K562 (cell line): Measurements from ENCODE around the gene MKS1. TPM values are rescaled to one million over a fixed set of nuclear protein-coding genes. Genes with fewer than 3 reads are reported as not detected.

Experiments
- ATAC-seq: fragments of 200-7000 bp; cut with Tn5 transposase; 3 replicates; pipeline ENCODE4 v1.9.1; 2020; ENCODE audit warnings: moderate library complexity
- BruUV-seq: library from RNA; stranded (reverse); fragments of 400-500 nt; replicated peaks from 2 replicates; lab custom pipeline; 2021; lab: Mats Ljungman, UMichigan
- CTCF ChIA-PET: fragments of 300-600 bp; formaldehyde crosslinking; extraction: SDS; loops from one replicate; lab custom pipeline; 2021; ENCODE audit warnings: low intra/inter-chr PET ratio; lab: Yijun Ruan, JAX
- POLR2A ChIA-PET: fragments of 300-600, 350-650 bp; sonication (Branson Sonifier 250); formaldehyde crosslinking; extraction: SDS; loops from one replicate; lab custom pipeline; 2021; ENCODE audit warnings: antibody characterized with exemption, inconsistent platforms; lab: Yijun Ruan, JAX
- DNase-seq, 4 experiments: peaks; one replicate each; pipeline versions ENCODE4 v3.0.0 to v3.0.0-alpha.2; 2011 to 2018; ENCODE audit warnings: low spot score in 3 of 4, mixed read lengths in 3 of 4; ENCODE audit errors: extremely low read depth in 1 of 4
- FAIRE-seq: peaks from 2 replicates; lab custom pipeline; 2011; peaks lifted over from hg19 to GRCh38; lab: Jason Lieb, UNC
- H2AFZ ChIP-seq: 2 replicates; pipeline ENCODE4 v1.6.0; 2011; ENCODE audit warnings: low read depth, low read length, control low read depth, inconsistent platforms
- H3K27ac ChIP-seq: fragments of 200-600 bp; 3 replicates; pipeline ENCODE4 v1.8.0; 2011; ENCODE audit warnings: low read depth, mild to moderate bottlenecking, control low read depth, inconsistent platforms, low read length, moderate library complexity, mixed read lengths; ENCODE audit errors: extremely low read depth
- H3K27me3 ChIP-seq, 2 experiments: fragments of 300-600 bp in 1 of 2; 2 replicates in 1 of 2; 3 replicates in 1 of 2; pipeline versions ENCODE4 v1.6.0 to v1.8.0; 2011; ENCODE audit warnings: inconsistent platforms in 2 of 2, low read length in 2 of 2, mild to moderate bottlenecking in 1 of 2, mixed read lengths in 1 of 2, moderate library complexity in 1 of 2; ENCODE audit not compliant: control insufficient read depth in 2 of 2, insufficient read depth in 2 of 2
- H3K36me3 ChIP-seq: fragments of 300-600 bp; 3 replicates; pipeline ENCODE4 v1.8.0; 2011; ENCODE audit warnings: mild to moderate bottlenecking, low read length, inconsistent platforms; ENCODE audit not compliant: control insufficient read depth, insufficient read depth
- H3K4me1 ChIP-seq, 2 experiments: fragments of 200-600 bp in 1 of 2; replicated peaks in 1 of 2; 2 replicates in 1 of 2; 3 replicates in 1 of 2; pipeline versions ENCODE4 v1.5.1 to v1.8.0; 2011; ENCODE audit warnings: inconsistent platforms in 2 of 2, low read length in 2 of 2, mild to moderate bottlenecking in 1 of 2, mixed read lengths in 1 of 2, moderate library complexity in 1 of 2; ENCODE audit not compliant: control insufficient read depth in 2 of 2, insufficient read depth in 2 of 2
- H3K4me2 ChIP-seq: 2 replicates; pipeline ENCODE4 v1.6.1; 2011; ENCODE audit warnings: low read length, control low read depth, inconsistent platforms, mixed read lengths; ENCODE audit not compliant: insufficient read depth
- H3K4me3 ChIP-seq: fragments of 200-600 bp; sonication (generic), shearing (Covaris generic); 2 replicates; pipeline ENCODE4 v1.5.1; 2016; ENCODE audit warnings: control low read depth, inconsistent platforms
- H3K79me2 ChIP-seq: fragments of 200-600 bp; 3 replicates; pipeline ENCODE4 v1.8.0; 2011; ENCODE audit warnings: low read length, inconsistent platforms; ENCODE audit not compliant: control insufficient read depth, insufficient read depth
- H3K9ac ChIP-seq, 2 experiments: 2 replicates each; pipeline versions ENCODE4 v1.6.0 to v1.6.1; 2011; ENCODE audit warnings: low read depth in 2 of 2, low read length in 2 of 2, control low read depth in 1 of 2, inconsistent platforms in 1 of 2, mild to moderate bottlenecking in 1 of 2, mixed read lengths in 1 of 2; ENCODE audit not compliant: insufficient read depth in 1 of 2
- H3K9me1 ChIP-seq: one replicate; pipeline ENCODE4 v1.6.0; 2011; ENCODE audit warnings: inconsistent platforms, mild to moderate bottlenecking, low read length, moderate library complexity; ENCODE audit not compliant: control insufficient read depth, insufficient read depth
- H3K9me3 ChIP-seq: replicated peaks from 2 replicates; pipeline ENCODE4 v1.5.1; 2011; ENCODE audit warnings: low read depth, low read length, inconsistent platforms; ENCODE audit not compliant: control insufficient read depth, insufficient read depth
- H4K20me1 ChIP-seq: replicated peaks from 2 replicates; pipeline ENCODE4 v1.6.1; 2011; ENCODE audit warnings: low read length, inconsistent platforms, mixed read lengths; ENCODE audit not compliant: control insufficient read depth, insufficient read depth
- ATF1 ChIP-seq, 2 experiments: fragments of 450-650 bp in 1 of 2; IDR thresholded peaks; 2 replicates each; pipeline ENCODE4 v1.6.1; 2016; ENCODE audit warnings: missing compliant biosample characterization in 1 of 2, missing genetic modification characterization in 1 of 2
- CBX2 ChIP-seq: fragments of 200-600 bp; sonication (generic); IDR thresholded peaks from one replicate; pipeline ENCODE4 v1.6.1; 2012; ENCODE audit warnings: mild to moderate bottlenecking, low read length, inconsistent platforms; ENCODE audit not compliant: insufficient read depth, poor library complexity, severe bottlenecking
- CREB1 ChIP-seq, 2 experiments: sonication (generic) in 1 of 2; formaldehyde crosslinking in 1 of 2; IDR thresholded peaks; 2 replicates each; pipeline versions ENCODE4 v1.6.1 to v1.8.0; 2012 to 2022; ENCODE audit warnings: inconsistent platforms in 1 of 2, mild to moderate bottlenecking in 1 of 2, missing genetic modification reagents in 1 of 2, moderate library complexity in 1 of 2
- ERF ChIP-seq: fragments of 450-650 bp; formaldehyde crosslinking; IDR thresholded peaks from 2 replicates; pipeline ENCODE4 v1.4.0; 2020; ENCODE audit warnings: mild to moderate bottlenecking, mixed read lengths
- HCFC1 ChIP-seq: IDR thresholded peaks from 2 replicates; pipeline ENCODE4 v1.6.1; 2012; ENCODE audit warnings: low read depth, low read length, improper control_type of control experiment
- HNRNPH1 ChIP-seq: fragments of 200-400 bp; formaldehyde crosslinking; optimal IDR thresholded peaks from 2 replicates; pipeline ENCODE3; 2017; ENCODE audit warnings: low read depth, mild to moderate bottlenecking, low read length, moderate library complexity
- NCOA6 ChIP-seq: fragments of 450-650 bp; IDR thresholded peaks from 2 replicates; pipeline ENCODE4 v1.6.1; 2017; ENCODE audit warnings: mild to moderate bottlenecking
- NFE2L1 ChIP-seq: fragments of 450-650 bp; IDR thresholded peaks from 2 replicates; pipeline ENCODE4 v1.6.1; 2016; ENCODE audit warnings: missing genetic modification characterization, low read depth, mild to moderate bottlenecking, missing compliant biosample characterization, moderate library complexity, borderline replicate concordance
- WHSC1 ChIP-seq: IDR thresholded peaks from one replicate; pipeline ENCODE4 v1.6.1; 2012; ENCODE audit warnings: low read length, control low read depth, inconsistent platforms
- ZNF507 ChIP-seq: conservative IDR thresholded peaks from 2 replicates; pipeline ENCODE4 v1.6.1; 2017; ENCODE audit warnings: missing genetic modification characterization, missing compliant biosample characterization
- WGBS: fragments of 100-300 bp; shearing (Covaris generic); methylation state at CpG from one replicate; pipeline ENCODE4 v1.1.6; 2016; ENCODE audit warnings: low coverage, mixed read lengths; ENCODE audit not compliant: insufficient coverage; ENCODE audit errors: missing lambda C conversion rate; 5-methylcytosine and 5-hydroxymethylcytosine counted together
- in situ Hi-C: fragments of 300-500 bp; cut with MboI; formaldehyde crosslinking; loops from 4 replicates; pipeline ENCODE4 v1.15.0; 2018; ENCODE audit warnings: inconsistent platforms, mixed read lengths
- intact Hi-C: fragments of 100-400 bp; cut with micrococcal nuclease; formaldehyde crosslinking; loops from 2 replicates; pipeline ENCODE4 v1.14.2; 2022
- polyA plus RNA-seq, 8 experiments: library from polyadenylated mRNA; depleted of rRNA in 4 of 8; stranded (reverse) in 5 of 8; unstranded in 3 of 8; fragments of >200 nt; fragmentation: Nextera tagmentation in 2 of 8; fragmentation: Illumina TruSeq in 1 of 8; extraction: Ambion mirVana in 2 of 8; extraction: Trizol in 1 of 8; gene quantifications; 2 replicates each; pipeline versions ENCODE4 v1.2.1 to v1.2.3, GENCODE V29; 2011 to 2014; ENCODE audit warnings: inconsistent platforms in 1 of 8, missing spikeins in 1 of 8
- total RNA-seq, 7 experiments: library from RNA; depleted of rRNA in 6 of 7; stranded (reverse); fragments of >200 nt in 6 of 7; fragmentation: Illumina TruSeq in 2 of 7; extraction: Trizol in 2 of 7; gene quantifications; 2 replicates each; pipeline versions ENCODE4 v1.2.1 to v1.2.3, GENCODE V29; 2011 to 2021; ENCODE audit warnings: low replicate concordance in 1 of 7
- TF ChIP-seq, protein P1 (sequence below), 2 experiments: fragments of 450-650 bp in 1 of 2; IDR thresholded peaks; 2 replicates each; pipeline ENCODE4 v1.6.1; 2011 to 2017; ENCODE audit warnings: low read depth in 2 of 2, antibody characterized with exemption in 1 of 2, borderline replicate concordance in 1 of 2, low read length in 1 of 2, mild to moderate bottlenecking in 1 of 2, mixed read lengths in 1 of 2; ENCODE audit not compliant: control insufficient read depth in 1 of 2
- TF ChIP-seq, protein P2 (sequence below): fragments of 450-650 bp; formaldehyde crosslinking; IDR thresholded peaks from 2 replicates; pipeline ENCODE4 v1.4.0; 2022; ENCODE audit warnings: missing genetic modification characterization

The MKS1 gene
- total and polyA plus RNA-seq, 9 of the 15 experiments (the other 6 are each of a cell fraction or from before 2014, with no cell fraction given), result 16.3 to 31.0 (median 25.9) TPM

DNA sequence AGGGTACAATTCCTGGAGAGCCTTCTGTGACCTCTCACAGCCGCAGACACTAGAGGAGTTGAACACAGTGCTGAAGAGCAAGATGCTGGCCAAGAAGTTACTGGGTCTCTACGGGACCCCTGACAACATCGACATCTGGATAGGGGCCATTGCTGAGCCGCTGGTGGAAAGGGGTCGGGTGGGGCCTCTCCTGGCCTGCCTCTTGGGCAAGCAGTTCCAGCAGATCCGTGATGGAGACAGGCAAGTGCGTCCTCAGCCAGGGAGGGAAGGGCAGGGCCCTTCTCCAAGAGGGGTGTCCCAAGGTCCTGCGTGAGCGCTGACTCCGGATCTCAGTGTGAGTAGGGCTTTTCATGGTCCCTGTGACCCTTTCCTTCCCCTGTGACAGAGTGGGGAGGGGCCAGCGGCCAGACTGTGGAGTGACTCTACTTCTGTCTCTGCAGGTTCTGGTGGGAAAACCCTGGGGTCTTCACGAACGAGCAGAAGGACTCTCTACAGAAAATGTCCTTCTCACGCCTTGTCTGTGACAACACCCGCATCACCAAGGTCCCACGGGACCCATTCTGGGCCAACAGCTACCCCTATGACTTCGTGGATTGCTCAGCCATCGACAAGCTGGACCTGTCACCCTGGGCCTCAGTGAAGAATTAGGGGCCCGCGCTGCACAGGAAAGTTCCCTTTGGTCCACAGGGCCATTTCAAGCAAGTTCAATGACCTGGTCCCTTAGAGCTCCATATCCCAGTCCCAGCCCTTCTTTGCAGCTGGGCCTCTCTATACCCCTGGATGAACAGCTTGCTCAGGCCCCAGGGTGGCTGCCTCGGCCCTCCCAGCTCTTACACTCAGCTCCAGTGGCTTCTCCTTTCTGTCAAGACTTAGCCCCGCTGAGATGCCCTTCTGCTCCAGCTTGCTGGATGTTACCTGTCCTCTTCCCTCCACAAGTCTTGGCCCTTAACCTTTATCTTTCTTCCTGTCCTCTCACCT is 48.6 kb upstream of the MKS1 start (continued):
- TF ChIP-seq CREB1 (IDR thresholded peaks at IDR 0.05), result no peak
- TF ChIP-seq CREB1 (CRISPR knock-in tag; IDR thresholded peaks at IDR 0.05), result no peak
- TF ChIP-seq ATF1 (CRISPR knock-in tag; IDR thresholded peaks at IDR 0.05), result no peak
- TF ChIP-seq ATF1 (tag; IDR thresholded peaks at IDR 0.05), result no peak
- no peak for TF ChIP-seq ERF
- TF ChIP-seq ZNF507 (tag), result no peak
- TF ChIP-seq NCOA6, result no peak
- no peak for TF ChIP-seq NFE2L1 (tag)
- TF ChIP-seq WHSC1, result no peak

DNA sequence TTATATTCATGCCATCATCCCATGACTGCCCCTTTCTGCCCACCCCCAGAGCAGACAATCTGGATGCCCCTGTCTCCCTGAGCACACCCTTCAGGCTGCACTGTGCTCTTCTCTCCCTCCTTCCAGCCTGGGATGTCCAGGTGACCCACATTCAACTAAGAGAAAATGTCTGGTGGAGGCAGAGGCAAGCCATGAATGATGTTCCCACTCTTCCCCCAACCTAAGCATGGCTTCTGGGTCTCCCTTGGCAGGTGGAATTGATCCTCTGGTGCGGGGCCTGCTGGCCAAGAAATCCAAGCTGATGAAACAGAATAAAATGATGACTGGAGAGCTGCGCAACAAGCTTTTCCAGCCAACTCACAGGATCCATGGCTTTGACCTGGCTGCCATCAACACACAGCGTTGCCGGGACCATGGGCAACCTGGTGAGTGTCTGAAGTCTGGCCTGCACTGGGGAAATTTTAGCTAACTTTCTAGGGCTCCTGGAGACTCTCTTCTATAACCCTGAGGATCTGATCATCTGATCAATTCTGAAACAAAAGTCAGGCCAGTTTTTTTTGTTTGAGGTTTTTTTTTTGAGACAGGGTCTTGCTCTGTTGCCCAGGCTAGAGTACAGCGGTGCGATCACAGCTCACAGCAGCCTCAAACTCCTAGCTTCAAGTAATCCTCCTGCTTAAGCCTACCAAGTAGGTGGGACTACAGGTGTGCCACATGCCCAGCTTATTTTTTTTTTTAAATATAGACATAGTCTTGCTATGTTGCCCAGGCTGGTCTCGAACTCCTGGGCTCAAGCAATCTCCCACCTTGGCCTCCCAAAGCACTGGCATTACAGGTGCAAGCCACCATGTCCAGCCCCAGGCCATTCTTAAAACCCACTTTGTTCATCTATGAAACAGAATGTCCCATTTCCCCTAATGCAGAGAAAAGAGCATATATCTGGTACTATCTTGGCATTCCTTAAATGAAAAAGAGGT is 47.1 kb upstream of the MKS1 start:
- no peaks in the 10 kb centered on the region for H3K9me3 ChIP-seq
- no TSS peak for BruUV-seq
- ChIA-PET CTCF (no interaction called here), POLR2A (interaction anchor here (0.8 kb wide), 1 partner anchor 252 kb away, joined by 5 read pairs; no protein-coding TSS in a partner anchor)
- WGBS, result 1% methylated on average over 7 of the region's 7 CpGs
- no peak for FAIRE-seq
- H3K36me3 ChIP-seq, result no peaks in the 10 kb centered on the region
- H3K79me2 ChIP-seq, result no peaks in the 10 kb centered on the region
- 0 out of 5 replicates have a peak, but pooled peaks cover 0 to 2% of the 10 kb centered on the region in 2 experiments for H3K4me1 ChIP-seq
- no peak overlapping the region for H3K27ac ChIP-seq
- H3K27me3 ChIP-seq, result peaks cover 43 to 73% of the 10 kb centered on the region in 2 experiments
- H3K9ac ChIP-seq, result no peak overlapping the region
- no peak for DNase-seq
- H3K9me1 ChIP-seq, result no peaks in the 10 kb centered on the region
- in situ Hi-C loops, result no loop called here
- no peak overlapping the region for H3K4me3 ChIP-seq
- peaks cover 5% of the 10 kb centered on the region; the same call in 1 of the 2 replicates for H4K20me1 ChIP-seq
- H3K4me2 ChIP-seq, result no peak overlapping the region
- intact Hi-C loops, result no loop called here
- ATAC-seq, result no peak
- no peak overlapping the region for H2AFZ ChIP-seq
- TF ChIP-seq HNRNPH1 (no peak), HCFC1 (no peak), CBX2 (no peak)
- TF ChIP-seq, protein P1, sequence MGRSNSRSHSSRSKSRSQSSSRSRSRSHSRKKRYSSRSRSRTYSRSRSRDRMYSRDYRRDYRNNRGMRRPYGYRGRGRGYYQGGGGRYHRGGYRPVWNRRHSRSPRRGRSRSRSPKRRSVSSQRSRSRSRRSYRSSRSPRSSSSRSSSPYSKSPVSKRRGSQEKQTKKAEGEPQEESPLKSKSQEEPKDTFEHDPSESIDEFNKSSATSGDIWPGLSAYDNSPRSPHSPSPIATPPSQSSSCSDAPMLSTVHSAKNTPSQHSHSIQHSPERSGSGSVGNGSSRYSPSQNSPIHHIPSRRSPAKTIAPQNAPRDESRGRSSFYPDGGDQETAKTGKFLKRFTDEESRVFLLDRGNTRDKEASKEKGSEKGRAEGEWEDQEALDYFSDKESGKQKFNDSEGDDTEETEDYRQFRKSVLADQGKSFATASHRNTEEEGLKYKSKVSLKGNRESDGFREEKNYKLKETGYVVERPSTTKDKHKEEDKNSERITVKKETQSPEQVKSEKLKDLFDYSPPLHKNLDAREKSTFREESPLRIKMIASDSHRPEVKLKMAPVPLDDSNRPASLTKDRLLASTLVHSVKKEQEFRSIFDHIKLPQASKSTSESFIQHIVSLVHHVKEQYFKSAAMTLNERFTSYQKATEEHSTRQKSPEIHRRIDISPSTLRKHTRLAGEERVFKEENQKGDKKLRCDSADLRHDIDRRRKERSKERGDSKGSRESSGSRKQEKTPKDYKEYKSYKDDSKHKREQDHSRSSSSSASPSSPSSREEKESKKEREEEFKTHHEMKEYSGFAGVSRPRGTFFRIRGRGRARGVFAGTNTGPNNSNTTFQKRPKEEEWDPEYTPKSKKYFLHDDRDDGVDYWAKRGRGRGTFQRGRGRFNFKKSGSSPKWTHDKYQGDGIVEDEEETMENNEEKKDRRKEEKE (IDR thresholded peaks at IDR 0.05; ENCODE audit: borderline replicate concordance in 1 of 2, control insufficient read depth in 1 of 2, low read depth in 2 of 2, low read length in 1 of 2), result no peak
- TF ChIP-seq, protein P2, sequence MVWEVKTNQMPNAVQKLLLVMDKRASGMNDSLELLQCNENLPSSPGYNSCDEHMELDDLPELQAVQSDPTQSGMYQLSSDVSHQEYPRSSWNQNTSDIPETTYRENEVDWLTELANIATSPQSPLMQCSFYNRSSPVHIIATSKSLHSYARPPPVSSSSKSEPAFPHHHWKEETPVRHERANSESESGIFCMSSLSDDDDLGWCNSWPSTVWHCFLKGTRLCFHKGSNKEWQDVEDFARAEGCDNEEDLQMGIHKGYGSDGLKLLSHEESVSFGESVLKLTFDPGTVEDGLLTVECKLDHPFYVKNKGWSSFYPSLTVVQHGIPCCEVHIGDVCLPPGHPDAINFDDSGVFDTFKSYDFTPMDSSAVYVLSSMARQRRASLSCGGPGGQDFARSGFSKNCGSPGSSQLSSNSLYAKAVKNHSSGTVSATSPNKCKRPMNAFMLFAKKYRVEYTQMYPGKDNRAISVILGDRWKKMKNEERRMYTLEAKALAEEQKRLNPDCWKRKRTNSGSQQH (CRISPR knock-in tag), result no peak
